Activated gamma-delta T cell (primary cell): ENCODE measurements around the gene RAD51B.

ENCODE experiments used
- DNase-seq: peaks from one replicate; lab custom pipeline; 2025; lab: John Stamatoyannopoulos, UW

The RAD51B gene

GRCh38 chr14:68634332-68634731 lies 814.8 kb downstream of the RAD51B start:
- DNase-seq, result no peak

- no peak for DNase-seq
These were observed 815.5 kb downstream of the RAD51B start for GRCh38 chr14:68634874-68635595.

GRCh38 chr14:68636597-68636996 lies 817.0 kb downstream of the RAD51B start:
- DNase-seq, result no peak

GRCh38 chr14:68637106-68638021 lies 817.8 kb downstream of the RAD51B start:
- no peak for DNase-seq

DNA sequence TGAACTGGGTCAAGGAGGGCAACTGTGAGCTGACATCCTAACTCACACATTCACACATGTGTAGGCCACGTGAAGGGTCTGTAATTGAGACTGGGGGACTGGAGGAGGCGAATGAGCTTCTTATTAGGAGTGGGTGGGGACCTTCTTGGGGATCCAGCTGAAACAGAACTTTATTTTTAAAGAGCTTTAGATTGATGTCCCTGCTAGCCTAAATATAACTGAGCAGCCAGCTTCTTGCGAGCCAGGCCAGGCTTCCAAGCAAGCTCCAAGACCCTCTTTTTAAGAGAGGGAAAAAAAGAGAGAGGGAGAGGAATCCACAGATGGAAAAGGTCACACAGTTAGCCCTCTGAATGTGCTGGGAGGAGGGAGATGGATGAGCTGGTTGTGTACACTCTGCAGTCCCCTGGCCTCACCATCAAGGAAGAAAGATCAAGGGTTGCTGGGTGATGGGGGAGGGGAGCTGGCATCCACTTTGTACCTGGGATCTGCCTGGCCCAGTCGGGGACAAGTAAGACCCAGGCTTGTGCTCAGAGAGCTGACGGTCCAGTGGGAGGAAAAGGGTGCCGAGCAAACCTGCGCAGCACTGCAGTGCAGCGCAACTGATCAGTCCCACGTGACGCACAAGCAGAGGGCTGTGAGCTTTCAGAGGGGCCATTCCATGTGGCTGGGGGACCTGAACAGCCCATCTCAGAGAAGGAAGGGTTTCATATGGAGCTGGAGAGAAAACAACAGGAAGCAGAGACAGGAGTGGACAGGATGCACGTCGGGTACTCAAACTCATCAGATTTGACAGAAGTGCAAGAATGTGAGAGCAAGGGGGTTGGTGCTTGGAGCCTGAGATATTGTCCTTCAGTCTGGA lies 818.8 kb downstream of the RAD51B start:
- no peak for DNase-seq

- no peak for DNase-seq
These were observed 819.6 kb downstream of the RAD51B start for GRCh38 chr14:68639000-68639757.

DNA sequence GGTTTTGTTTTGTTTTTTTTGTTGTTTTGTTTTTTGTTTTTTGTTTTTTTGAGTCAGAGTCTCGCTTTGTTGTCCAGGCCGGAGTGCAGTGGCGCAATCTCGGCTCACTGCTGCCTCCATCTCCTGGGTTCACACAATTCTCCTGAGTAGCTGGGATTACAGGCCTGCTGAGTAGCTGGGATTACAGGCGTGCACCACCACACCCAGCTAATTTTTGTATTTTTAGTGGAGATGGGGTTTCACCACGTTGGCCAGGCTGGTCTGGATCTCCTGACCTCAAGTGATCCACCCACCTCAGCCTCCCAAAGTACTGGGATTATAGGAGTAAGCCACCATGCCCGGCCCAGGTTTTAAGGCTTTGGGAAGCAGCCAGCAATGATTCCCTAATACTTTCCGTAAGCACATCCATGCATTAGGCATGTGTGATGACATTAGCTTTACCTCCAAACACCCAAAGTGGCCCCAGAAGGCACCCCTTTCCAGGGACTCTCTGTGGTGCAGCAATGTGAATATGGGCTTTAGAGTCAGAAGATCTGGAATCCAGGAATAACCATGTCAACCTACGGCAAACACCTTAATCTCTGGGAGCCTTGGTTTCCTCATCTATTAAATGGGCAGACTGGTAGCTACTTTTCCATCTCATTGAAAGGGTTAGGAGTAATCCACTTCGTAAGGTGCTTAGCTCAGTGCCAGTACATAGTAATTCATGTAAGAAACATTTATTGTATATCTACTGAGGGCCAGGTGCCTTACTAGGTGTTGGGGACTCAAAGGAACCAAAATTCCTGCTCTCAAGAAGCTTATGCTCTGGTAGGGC lies 820.4 kb downstream of the RAD51B start:
- DNase-seq, result no peak

- no peak for DNase-seq
These were observed 824.1 kb downstream of the RAD51B start for GRCh38 chr14:68643673-68644072.

- no peak for DNase-seq
These were observed 824.5 kb downstream of the RAD51B start for GRCh38 chr14:68644101-68644500.

DNA sequence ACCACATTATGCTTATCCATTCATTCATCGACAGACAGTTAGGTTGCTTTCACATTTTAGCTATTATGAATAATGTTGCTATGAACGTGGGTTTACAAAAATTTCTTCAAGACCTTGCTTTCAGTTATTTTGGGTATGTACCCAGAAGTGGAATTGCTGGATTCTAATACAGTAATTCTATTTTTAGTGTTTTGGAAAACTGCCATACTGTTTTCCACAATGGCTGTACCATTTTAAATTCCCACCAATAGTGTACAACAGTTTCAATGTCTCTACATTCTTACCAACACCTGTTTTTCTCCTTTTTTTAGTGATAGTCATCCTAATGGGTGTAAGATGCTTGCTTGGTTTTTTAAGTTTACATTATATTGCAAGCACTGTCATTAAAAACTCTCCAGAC lies 825.8 kb downstream of the RAD51B start:
- no peak for DNase-seq

DNA sequence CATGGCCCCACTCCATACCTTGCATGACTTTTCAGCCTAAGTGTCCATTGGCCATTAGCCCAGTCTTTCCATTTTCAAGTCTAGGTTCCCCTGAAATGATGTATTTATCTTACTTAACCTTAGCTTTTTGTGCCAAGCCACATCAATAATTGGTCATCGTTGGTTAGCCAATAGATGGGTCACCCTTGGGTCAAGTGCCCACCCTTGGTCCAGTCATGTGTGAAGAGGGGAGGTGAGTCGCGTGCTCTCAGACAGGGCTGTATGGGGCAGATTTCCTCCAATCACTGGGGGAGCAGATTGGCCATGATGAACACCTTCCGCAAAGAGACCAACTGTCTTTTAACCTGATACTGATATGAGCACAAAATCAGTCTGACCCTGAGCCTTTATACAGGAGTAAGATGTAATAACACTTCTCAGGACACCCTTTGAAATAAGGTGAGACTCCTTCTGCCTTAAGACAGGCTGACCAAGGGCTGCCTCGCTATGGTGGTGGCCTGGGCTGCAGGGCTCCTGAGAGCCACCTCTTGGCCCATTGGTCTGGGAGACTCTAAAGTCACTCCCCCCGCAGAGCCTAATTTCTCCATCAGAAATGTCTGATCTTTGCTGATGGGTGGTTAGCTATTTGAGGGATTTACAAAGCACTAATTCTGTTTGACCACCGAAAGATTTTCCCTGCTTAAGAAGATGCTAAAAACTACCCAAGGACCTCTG lies 830.1 kb downstream of the RAD51B start:
- no peak for DNase-seq

- DNase-seq, result no peak
These were observed 830.9 kb downstream of the RAD51B start for GRCh38 chr14:68650404-68650994.

DNA sequence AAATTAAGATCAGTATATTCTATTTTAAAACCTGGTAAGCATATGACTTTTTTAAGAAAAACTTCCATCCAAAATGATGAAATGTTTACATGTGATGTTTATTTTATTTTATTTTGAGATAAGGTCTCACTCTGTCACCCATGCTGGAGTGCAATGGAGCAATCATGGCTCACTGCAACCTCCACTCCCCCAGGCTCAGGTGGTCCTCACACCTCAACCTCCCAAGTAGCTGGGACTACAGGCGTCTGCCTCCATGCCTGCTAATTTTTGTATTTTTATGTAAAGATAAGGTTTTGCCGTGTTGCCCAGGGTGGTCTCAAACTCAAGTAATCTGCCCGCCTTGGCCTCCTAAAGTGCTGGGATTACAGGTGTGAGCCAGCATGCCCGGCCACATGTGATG lies 831.5 kb downstream of the RAD51B start:
- no peak for DNase-seq

DNA sequence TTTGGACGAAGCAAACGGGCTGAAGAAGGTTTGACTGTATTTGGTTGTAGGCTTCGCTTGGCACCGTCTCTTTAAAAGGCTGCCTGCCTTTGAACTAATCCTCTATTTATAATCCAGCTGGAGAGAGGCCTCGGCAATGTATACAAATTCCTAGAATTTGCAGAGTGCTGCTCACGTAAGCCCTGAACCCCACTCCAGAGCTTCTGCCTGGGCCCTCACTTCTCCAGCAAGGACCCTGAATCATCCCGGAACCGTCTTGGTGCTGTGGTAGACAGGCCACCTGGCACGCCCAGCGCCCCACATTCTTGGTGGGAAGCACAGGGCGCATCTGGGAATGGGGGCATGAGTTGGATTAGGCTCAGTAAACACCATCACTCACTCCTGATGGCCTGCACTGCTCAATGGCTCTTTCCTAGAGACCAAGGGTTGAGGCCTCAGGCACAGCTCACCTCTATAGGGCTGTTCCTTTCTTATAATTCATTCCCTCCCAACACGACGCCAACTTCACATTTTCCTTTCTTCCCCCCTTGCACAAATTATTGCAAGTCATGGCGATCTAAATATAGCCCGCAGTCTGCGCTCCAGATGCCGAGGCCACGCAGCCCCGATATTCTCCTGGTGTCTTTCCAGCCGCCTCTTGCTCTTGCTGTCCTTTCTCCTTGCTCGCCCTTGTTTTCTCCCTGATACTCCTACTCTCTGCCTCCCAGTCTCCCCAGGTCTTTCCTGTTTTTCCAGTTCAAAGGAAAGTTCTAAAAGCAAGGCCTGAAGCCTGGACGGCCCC lies 832.3 kb downstream of the RAD51B start:
- DNase-seq, result no peak

DNA sequence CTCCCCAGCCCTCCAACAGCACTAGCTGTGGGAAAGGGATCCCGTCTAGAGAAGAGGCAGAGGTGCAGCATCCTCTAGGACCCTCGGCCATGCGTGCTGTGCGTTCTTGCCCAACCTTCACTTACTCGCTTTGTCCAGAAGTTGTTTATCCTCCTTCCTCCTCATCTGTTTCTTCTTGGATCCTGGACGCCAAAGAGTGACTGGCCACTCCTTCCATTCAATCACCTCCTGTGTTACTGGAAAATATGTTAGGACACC lies 832.8 kb downstream of the RAD51B start:
- DNase-seq, result no peak

DNA sequence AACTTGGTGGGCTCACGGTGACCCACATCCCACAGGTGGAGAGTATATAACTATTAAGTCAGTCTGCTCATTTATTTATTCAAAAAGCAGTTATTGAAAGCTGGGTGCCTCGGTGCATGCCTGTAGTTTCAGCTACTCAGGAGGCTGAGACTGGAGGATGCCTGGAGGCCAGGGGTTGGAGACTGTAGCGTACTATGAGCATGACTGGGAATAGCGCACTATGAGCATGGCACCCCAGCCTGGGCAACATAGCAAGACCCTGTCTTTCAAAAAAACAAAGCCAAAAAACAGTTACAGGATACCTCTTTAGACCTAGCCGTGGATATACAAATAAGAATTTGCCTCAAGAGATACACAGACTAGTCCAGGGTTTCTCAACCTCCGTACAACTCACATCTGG lies 833.5 kb downstream of the RAD51B start:
- no peak for DNase-seq

DNA sequence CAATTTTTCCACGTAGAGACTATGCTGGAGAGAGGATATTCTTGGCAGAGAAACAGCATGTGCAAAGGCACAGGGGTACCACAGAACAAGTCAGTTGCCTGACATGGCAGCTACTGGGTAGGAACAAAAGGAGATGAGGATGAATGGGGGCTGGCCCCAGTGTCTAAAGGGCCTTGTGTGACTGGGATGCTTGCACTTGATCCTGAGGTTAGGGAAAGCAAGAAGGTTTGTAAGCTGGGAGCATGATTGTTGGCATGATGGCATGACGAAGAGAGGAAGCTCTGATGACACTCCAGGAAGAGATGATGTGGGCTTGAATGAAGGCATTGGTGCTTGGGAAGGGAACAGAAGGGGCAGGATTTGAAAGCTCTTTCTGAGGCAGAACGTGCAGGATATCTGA lies 834.2 kb downstream of the RAD51B start:
- DNase-seq, result no peak

- DNase-seq, result no peak
These were observed 834.9 kb downstream of the RAD51B start for GRCh38 chr14:68654471-68654941.
